Measurements from ENCODE around the gene PREP. TPM values are rescaled to one million over a fixed set of nuclear protein-coding genes. Genes with fewer than 3 reads are reported as not detected.

Gene PREP
- total RNA-seq, 1 donor from 2014 or later = 25.2 TPM

- no peak for DNase-seq
- no peaks in the 10 kb centered on the region for H3K36me3 ChIP-seq
- no peak overlapping the region for H3K4me3 ChIP-seq
- no peaks in the 10 kb centered on the region for H3K9me3 ChIP-seq (replicated peaks)
- H3K27ac ChIP-seq (replicated peaks) = no peak overlapping the region
- H3K4me1 ChIP-seq = peaks cover 9% of the 10 kb centered on the region
- intact Hi-C loops (cut with micrococcal nuclease) = no loop called here
- no peaks in the 10 kb centered on the region for H3K27me3 ChIP-seq (ENCODE audit: low read depth)
- no peak for TF ChIP-seq CTCF (IDR thresholded peaks at IDR 0.05; ENCODE audit: borderline replicate concordance)
Observed at GRCh38 chr6:105310371-105310770, 92.5 kb downstream of the PREP start.

GRCh38 chr6:105308840-105309239, 94.0 kb downstream of the PREP start:
- no peak overlapping the region for H3K4me3 ChIP-seq
- H3K27me3 ChIP-seq (ENCODE audit: low read depth) = no peaks in the 10 kb centered on the region
- H3K36me3 ChIP-seq = no peaks in the 10 kb centered on the region
- no peak for TF ChIP-seq CTCF (IDR thresholded peaks at IDR 0.05; ENCODE audit: borderline replicate concordance)
- H3K27ac ChIP-seq (replicated peaks) = no peak overlapping the region
- H3K9me3 ChIP-seq (replicated peaks) = no peaks in the 10 kb centered on the region
- DNase-seq = no peak
- intact Hi-C loops (cut with micrococcal nuclease) = no loop called here
- H3K4me1 ChIP-seq = peaks cover 16% of the 10 kb centered on the region

GRCh38 chr6:105305521-105305920, 97.4 kb downstream of the PREP start:
- Histone ChIP-seq H3K27me3 (ENCODE audit: low read depth) (no peaks in the 10 kb centered on the region), H3K27ac (replicated peaks) (no peak overlapping the region), H3K36me3 (peaks cover 10% of the 10 kb centered on the region), H3K9me3 (replicated peaks) (no peaks in the 10 kb centered on the region), H3K4me1 (peaks cover 27% of the 10 kb centered on the region), H3K4me3 (no peak overlapping the region)
- TF ChIP-seq CTCF (IDR thresholded peaks at IDR 0.05; ENCODE audit: borderline replicate concordance) = no peak
- DNase-seq = no peak
- intact Hi-C loops (cut with micrococcal nuclease) = no loop called here

- no peak for TF ChIP-seq CTCF (IDR thresholded peaks at IDR 0.05; ENCODE audit: borderline replicate concordance)
Observed at GRCh38 chr6:105304825-105305224, 98.1 kb downstream of the PREP start.

GRCh38 chr6:105304366-105304765, 98.5 kb downstream of the PREP start:
- Histone ChIP-seq H3K27me3 (ENCODE audit: low read depth) (no peaks in the 10 kb centered on the region), H3K9me3 (replicated peaks) (no peaks in the 10 kb centered on the region), H3K36me3 (peaks cover 10% of the 10 kb centered on the region), H3K4me1 (peaks cover 29% of the 10 kb centered on the region), H3K4me3 (no peak overlapping the region), H3K27ac (replicated peaks) (no peak overlapping the region)
- no peak for DNase-seq
- intact Hi-C loops (cut with micrococcal nuclease) = no loop called here
- no peak for TF ChIP-seq CTCF (IDR thresholded peaks at IDR 0.05; ENCODE audit: borderline replicate concordance)

More at GRCh38 chr6:105304825-105305224, 98.1 kb downstream of the PREP start:
- H3K4me1 ChIP-seq = peaks cover 29% of the 10 kb centered on the region
- no peak overlapping the region for H3K27ac ChIP-seq (replicated peaks)
- no peaks in the 10 kb centered on the region for H3K27me3 ChIP-seq (ENCODE audit: low read depth)
- intact Hi-C loops (cut with micrococcal nuclease) = no loop called here
- H3K36me3 ChIP-seq = peaks cover 10% of the 10 kb centered on the region
- no peak overlapping the region for H3K4me3 ChIP-seq
- DNase-seq = no peak
- H3K9me3 ChIP-seq (replicated peaks) = no peaks in the 10 kb centered on the region
